ENCODE results near the gene CIITA. TPM values are rescaled to one million over a fixed set of nuclear protein-coding genes. Genes with fewer than 3 reads are reported as not detected.
A peak's percentile ranks its signal among the peaks of the same experiment; 100 is the strongest.

Gene CIITA
- total RNA-seq, 2 donors from 2014 or later: 25.2 to 31.0 TPM

DNA sequence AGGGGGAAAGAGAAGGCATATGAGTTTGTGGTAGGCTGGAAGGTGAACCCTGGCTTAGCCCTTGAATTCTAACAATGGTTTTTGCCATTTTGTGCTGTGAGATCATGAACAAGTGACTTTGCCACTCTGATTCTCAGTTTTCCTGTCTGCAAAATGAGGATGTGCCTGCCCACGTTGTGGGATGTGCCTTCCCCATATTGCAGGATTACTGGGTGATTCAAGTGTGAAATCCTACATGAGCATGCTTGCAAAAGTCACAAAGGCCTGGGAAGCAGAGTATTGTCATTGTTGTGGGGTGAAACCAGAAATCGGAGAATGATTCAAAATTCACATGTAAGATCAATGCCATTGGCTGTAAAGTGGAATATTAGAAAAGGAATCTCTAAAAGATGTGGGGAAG lies 29.8 kb upstream of the CIITA start:
- DNase-seq (ENCODE audit: low spot score) (no peak), ATAC-seq (ENCODE audit: insufficient number of reproducible peaks, low FRiP score, low read depth) (no peak)
- H3K27ac ChIP-seq: peak overlapping the region in 1 of 2 donors; percentile 25
- no peaks in the 10 kb centered on the region for H3K4me1 ChIP-seq (ENCODE audit: control insufficient read depth in 1 of 2, low read depth in 2 of 2)
- H3K9me3 ChIP-seq: no peaks in the 10 kb centered on the region
- TF ChIP-seq CTCF (IDR thresholded peaks at IDR 0.05): no peak
- no peak overlapping the region for H3K4me3 ChIP-seq
- H3K27me3 ChIP-seq (replicated peaks; ENCODE audit: insufficient read depth): no peaks in the 10 kb centered on the region
- H3K36me3 ChIP-seq: no peaks in the 10 kb centered on the region

DNA sequence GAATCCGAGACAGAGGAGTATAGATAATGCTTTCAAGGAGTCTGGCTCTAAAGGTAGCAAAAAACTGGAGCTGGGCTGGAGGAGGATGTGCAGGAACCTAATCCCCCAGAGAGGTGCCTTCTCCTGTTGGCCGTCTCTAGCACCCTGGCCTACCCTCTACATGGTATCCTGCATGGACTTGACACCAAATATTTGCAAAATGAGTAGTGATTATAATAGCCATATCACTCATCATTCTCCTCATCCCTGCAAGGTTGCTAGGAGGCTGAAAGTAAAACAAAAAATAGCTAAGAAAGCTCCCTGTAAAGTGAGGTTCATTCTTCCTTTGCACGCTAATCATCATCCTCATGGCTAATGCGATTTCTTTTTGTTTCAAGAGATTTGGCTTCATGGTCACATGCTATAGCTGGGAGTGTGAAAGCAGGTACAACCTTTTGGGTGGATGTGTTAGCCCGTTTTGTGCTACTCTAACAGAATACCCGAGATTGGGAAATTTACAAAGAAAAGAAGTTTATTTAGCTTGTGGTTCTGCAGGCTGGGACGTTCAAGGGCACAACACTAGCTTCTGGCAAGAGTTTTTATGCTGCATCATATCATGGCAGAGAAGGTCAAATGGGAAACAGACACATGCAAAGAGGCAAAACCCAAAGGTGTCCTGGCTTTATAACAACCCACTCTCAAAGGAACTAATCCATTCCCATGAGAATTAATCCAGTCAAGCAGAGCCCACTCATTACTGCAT lies 27.1 kb upstream of the CIITA start:
- Histone ChIP-seq H3K9me3 (no peaks in the 10 kb centered on the region), H3K27me3 (replicated peaks; ENCODE audit: insufficient read depth) (no peaks in the 10 kb centered on the region), H3K36me3 (no peaks in the 10 kb centered on the region), H3K27ac (no peak overlapping the region), H3K4me3 (no peak overlapping the region), H3K4me1 (ENCODE audit: control insufficient read depth in 1 of 2, low read depth in 2 of 2) (no peaks in the 10 kb centered on the region)
- no peak for DNase-seq (ENCODE audit: low spot score)
- no peak for ATAC-seq (ENCODE audit: insufficient number of reproducible peaks, low FRiP score, low read depth)
- TF ChIP-seq CTCF (IDR thresholded peaks at IDR 0.05): no peak

- Histone ChIP-seq H3K36me3 (no peaks in the 10 kb centered on the region), H3K4me1 (ENCODE audit: control insufficient read depth in 1 of 2, low read depth in 2 of 2) (no peaks in the 10 kb centered on the region), H3K9me3 (no peaks in the 10 kb centered on the region), H3K27ac (no peak overlapping the region), H3K4me3 (no peak overlapping the region), H3K27me3 (replicated peaks; ENCODE audit: insufficient read depth) (no peaks in the 10 kb centered on the region)
- no peak for TF ChIP-seq CTCF (IDR thresholded peaks at IDR 0.05)
- DNase-seq (ENCODE audit: low spot score) (no peak), ATAC-seq (ENCODE audit: insufficient number of reproducible peaks, low FRiP score, low read depth) (no peak)
Observed at GRCh38 chr16:10850478-10850850, 26.5 kb upstream of the CIITA start.

DNA sequence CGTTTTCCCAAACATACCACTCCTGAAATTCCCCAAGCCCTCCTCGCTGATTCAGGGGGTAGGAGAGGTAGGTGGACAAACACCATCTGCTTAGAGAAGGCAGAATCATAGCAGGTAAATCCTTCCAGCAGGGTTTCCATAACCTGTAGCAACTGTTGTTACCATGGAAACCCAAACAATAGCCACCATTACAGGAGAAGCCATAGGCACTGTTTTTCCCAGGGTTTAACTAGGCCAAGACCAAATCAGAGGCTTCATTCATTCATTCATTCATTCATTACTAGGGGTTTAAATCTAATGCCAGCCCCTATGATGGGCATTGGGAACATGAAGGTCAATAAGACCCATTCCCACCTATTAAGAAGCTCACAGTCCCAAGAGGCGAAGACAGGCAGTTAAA lies 25.5 kb upstream of the CIITA start:
- H3K27me3 ChIP-seq (replicated peaks; ENCODE audit: insufficient read depth): no peaks in the 10 kb centered on the region
- H3K4me1 ChIP-seq (ENCODE audit: control insufficient read depth in 1 of 2, low read depth in 2 of 2): no peaks in the 10 kb centered on the region
- H3K36me3 ChIP-seq: no peaks in the 10 kb centered on the region
- no peak overlapping the region for H3K4me3 ChIP-seq
- H3K9me3 ChIP-seq: no peaks in the 10 kb centered on the region
- no peak for TF ChIP-seq CTCF (IDR thresholded peaks at IDR 0.05)
- DNase-seq (ENCODE audit: low spot score) (no peak), ATAC-seq (ENCODE audit: insufficient number of reproducible peaks, low FRiP score, low read depth) (no peak)
- no peak overlapping the region for H3K27ac ChIP-seq

DNA sequence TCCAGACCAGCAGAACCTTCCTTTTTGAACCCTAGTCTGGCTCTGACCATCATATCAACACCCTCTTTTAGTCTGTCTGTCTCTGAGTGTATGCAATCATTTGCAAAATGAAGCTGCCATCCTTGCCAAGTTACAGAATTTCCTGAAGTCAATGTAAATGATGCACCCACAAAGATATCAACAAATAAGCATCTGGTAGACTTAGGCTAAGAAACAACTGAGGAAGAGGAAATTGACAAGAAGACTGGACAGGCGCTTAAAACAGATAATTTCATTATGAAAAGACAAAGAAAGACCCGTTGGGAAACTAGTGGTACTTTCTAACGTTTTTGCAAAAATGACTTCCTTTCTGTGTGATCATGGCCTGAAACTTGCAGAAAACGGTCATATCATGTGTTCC lies 24.7 kb upstream of the CIITA start:
- no peaks in the 10 kb centered on the region for H3K36me3 ChIP-seq
- H3K27ac ChIP-seq: no peak overlapping the region
- H3K4me1 ChIP-seq (ENCODE audit: control insufficient read depth in 1 of 2, low read depth in 2 of 2): no peaks in the 10 kb centered on the region
- H3K4me3 ChIP-seq: no peak overlapping the region
- no peaks in the 10 kb centered on the region for H3K9me3 ChIP-seq
- DNase-seq (ENCODE audit: low spot score) (no peak), ATAC-seq (ENCODE audit: insufficient number of reproducible peaks, low FRiP score, low read depth) (no peak)
- H3K27me3 ChIP-seq (replicated peaks; ENCODE audit: insufficient read depth): no peaks in the 10 kb centered on the region
- TF ChIP-seq CTCF (IDR thresholded peaks at IDR 0.05): no peak
